C4-2B (cell line): ENCODE data around the gene LYZL2.

Experiments used
- ZFX ChIP-seq: fragments of 450-650 bp; IDR thresholded peaks from 2 replicates; pipeline ENCODE4 v1.6.1; 2017
- TF ChIP-seq, protein P1 (sequence below): fragments of 450-650 bp; conservative IDR thresholded peaks from 2 replicates; pipeline ENCODE4 v1.5.1; 2017; ENCODE audit warnings: mild to moderate bottlenecking

DNA sequence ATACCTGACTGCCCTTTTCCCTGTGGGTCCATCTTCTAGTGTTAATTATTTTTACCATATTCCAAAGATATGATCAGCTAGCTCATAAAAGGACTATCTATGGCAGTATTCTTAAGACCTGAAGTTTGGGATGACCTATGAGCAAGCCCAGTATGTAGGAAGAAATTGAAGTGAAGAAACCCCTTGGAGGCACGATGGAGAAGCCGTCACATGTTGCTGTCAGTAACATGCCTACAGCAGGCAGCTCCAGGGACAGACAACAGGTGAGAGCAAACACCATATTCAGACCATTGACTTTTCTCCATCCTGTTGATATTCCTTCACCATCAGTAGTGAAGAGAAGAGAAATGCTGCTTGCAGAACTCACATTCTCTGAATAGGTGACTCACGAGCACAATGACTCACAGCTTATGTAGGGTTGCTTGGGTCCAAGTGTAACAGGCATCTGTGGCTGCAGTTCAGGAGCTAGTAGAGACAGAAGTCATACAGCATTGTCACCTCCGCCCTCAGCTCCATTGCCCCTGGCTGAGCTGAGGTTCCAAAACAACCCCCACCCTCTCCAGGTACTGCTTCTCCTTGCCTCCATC, 8.4 kb upstream of the LYZL2 start:
- TF ChIP-seq, protein P1, sequence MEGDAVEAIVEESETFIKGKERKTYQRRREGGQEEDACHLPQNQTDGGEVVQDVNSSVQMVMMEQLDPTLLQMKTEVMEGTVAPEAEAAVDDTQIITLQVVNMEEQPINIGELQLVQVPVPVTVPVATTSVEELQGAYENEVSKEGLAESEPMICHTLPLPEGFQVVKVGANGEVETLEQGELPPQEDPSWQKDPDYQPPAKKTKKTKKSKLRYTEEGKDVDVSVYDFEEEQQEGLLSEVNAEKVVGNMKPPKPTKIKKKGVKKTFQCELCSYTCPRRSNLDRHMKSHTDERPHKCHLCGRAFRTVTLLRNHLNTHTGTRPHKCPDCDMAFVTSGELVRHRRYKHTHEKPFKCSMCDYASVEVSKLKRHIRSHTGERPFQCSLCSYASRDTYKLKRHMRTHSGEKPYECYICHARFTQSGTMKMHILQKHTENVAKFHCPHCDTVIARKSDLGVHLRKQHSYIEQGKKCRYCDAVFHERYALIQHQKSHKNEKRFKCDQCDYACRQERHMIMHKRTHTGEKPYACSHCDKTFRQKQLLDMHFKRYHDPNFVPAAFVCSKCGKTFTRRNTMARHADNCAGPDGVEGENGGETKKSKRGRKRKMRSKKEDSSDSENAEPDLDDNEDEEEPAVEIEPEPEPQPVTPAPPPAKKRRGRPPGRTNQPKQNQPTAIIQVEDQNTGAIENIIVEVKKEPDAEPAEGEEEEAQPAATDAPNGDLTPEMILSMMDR, result no peak
- no peak for TF ChIP-seq ZFX
